ENCODE results near the gene GSTM2.
"Not testable (repeated sequence)": the region's sequence is repeated elsewhere in the genome, so short reads cannot be mapped to it uniquely, and the experiment has no call there.

The GSTM2 gene

GRCh38 chr1:109659145-109659544, 8.7 kb upstream of the GSTM2 start:
- ATAC-seq, result no peak
- no peak for TF ChIP-seq ZFP3 (CRISPR knock-in tag; IDR thresholded peaks at IDR 0.05)
- no peak for TF ChIP-seq ZNF70 (CRISPR knock-in tag; IDR thresholded peaks at IDR 0.05)
- no peak for TF ChIP-seq GLIS3 (CRISPR knock-in tag; IDR thresholded peaks at IDR 0.05)
- no peak for TF ChIP-seq ISL1 (CRISPR knock-in tag; IDR thresholded peaks at IDR 0.05)
- TF ChIP-seq, protein P1, sequence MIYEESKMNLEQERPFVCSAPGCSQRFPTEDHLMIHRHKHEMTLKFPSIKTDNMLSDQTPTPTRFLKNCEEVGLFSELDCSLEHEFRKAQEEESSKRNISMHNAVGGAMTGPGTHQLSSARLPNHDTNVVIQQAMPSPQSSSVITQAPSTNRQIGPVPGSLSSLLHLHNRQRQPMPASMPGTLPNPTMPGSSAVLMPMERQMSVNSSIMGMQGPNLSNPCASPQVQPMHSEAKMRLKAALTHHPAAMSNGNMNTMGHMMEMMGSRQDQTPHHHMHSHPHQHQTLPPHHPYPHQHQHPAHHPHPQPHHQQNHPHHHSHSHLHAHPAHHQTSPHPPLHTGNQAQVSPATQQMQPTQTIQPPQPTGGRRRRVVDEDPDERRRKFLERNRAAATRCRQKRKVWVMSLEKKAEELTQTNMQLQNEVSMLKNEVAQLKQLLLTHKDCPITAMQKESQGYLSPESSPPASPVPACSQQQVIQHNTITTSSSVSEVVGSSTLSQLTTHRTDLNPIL (CRISPR knock-in tag; IDR thresholded peaks at IDR 0.05; ENCODE audit: low read depth), result no peak
- no peak for TF ChIP-seq CSDC2 (CRISPR knock-in tag; IDR thresholded peaks at IDR 0.05)
- TF ChIP-seq, protein P2, sequence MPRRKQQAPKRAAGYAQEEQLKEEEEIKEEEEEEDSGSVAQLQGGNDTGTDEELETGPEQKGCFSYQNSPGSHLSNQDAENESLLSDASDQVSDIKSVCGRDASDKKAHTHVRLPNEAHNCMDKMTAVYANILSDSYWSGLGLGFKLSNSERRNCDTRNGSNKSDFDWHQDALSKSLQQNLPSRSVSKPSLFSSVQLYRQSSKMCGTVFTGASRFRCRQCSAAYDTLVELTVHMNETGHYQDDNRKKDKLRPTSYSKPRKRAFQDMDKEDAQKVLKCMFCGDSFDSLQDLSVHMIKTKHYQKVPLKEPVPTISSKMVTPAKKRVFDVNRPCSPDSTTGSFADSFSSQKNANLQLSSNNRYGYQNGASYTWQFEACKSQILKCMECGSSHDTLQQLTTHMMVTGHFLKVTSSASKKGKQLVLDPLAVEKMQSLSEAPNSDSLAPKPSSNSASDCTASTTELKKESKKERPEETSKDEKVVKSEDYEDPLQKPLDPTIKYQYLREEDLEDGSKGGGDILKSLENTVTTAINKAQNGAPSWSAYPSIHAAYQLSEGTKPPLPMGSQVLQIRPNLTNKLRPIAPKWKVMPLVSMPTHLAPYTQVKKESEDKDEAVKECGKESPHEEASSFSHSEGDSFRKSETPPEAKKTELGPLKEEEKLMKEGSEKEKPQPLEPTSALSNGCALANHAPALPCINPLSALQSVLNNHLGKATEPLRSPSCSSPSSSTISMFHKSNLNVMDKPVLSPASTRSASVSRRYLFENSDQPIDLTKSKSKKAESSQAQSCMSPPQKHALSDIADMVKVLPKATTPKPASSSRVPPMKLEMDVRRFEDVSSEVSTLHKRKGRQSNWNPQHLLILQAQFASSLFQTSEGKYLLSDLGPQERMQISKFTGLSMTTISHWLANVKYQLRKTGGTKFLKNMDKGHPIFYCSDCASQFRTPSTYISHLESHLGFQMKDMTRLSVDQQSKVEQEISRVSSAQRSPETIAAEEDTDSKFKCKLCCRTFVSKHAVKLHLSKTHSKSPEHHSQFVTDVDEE (CRISPR knock-in tag; IDR thresholded peaks at IDR 0.05), result no peak
- TF ChIP-seq, protein P3, sequence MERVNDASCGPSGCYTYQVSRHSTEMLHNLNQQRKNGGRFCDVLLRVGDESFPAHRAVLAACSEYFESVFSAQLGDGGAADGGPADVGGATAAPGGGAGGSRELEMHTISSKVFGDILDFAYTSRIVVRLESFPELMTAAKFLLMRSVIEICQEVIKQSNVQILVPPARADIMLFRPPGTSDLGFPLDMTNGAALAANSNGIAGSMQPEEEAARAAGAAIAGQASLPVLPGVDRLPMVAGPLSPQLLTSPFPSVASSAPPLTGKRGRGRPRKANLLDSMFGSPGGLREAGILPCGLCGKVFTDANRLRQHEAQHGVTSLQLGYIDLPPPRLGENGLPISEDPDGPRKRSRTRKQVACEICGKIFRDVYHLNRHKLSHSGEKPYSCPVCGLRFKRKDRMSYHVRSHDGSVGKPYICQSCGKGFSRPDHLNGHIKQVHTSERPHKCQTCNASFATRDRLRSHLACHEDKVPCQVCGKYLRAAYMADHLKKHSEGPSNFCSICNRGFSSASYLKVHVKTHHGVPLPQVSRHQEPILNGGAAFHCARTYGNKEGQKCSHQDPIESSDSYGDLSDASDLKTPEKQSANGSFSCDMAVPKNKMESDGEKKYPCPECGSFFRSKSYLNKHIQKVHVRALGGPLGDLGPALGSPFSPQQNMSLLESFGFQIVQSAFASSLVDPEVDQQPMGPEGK (CRISPR knock-in tag; IDR thresholded peaks at IDR 0.05; ENCODE audit: borderline replicate concordance), result no peak

DNA sequence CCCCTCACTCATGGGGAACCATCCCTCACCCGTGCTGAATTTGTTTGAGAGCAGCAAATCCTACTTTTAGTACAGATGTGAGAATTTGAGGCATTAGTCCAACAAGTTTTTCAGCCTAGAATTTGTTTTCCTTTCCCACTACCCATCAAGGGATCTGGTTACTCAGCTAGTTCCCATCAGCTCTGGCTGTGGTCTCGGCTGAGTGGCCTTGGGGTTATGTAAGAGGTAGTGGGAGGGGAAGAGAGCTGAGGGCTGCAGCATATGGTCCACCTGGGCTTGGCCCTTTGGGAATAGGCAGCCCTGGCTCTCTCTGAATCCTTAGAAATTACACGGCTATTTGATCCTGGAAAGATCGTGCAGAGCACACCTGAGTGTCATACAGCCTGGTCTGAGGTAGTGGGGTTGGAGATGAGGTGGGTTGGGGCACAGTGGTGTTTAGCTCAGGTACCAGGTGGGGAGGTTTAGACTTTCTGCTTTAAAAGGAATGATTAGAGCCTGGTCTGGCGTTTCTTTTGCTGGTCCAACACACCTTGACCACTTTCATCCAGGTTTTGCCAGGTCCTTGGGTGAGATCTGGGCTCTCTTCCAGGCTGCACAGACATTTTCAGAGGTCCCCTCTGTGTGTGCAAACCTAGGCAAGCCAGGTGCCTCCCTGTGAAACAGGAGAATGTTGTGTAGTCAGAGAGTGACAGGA, 7.7 kb upstream of the GSTM2 start:
- TF ChIP-seq, protein P4, sequence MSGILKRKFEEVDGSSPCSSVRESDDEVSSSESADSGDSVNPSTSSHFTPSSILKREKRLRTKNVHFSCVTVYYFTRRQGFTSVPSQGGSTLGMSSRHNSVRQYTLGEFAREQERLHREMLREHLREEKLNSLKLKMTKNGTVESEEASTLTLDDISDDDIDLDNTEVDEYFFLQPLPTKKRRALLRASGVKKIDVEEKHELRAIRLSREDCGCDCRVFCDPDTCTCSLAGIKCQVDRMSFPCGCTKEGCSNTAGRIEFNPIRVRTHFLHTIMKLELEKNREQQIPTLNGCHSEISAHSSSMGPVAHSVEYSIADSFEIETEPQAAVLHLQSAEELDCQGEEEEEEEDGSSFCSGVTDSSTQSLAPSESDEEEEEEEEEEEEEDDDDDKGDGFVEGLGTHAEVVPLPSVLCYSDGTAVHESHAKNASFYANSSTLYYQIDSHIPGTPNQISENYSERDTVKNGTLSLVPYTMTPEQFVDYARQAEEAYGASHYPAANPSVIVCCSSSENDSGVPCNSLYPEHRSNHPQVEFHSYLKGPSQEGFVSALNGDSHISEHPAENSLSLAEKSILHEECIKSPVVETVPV (CRISPR knock-in tag; IDR thresholded peaks at IDR 0.05), result no peak
- no peak for TF ChIP-seq SNAI2 (CRISPR knock-in tag; IDR thresholded peaks at IDR 0.05)
- TF ChIP-seq BACH2 (CRISPR knock-in tag; IDR thresholded peaks at IDR 0.05; ENCODE audit: borderline replicate concordance), result no peak
- TF ChIP-seq, protein P1 (CRISPR knock-in tag; IDR thresholded peaks at IDR 0.05; ENCODE audit: low read depth), result no peak
- TF ChIP-seq ISL1 (CRISPR knock-in tag; IDR thresholded peaks at IDR 0.05), result no peak
- no peak for TF ChIP-seq TOX (CRISPR knock-in tag; IDR thresholded peaks at IDR 0.05; ENCODE audit: borderline replicate concordance)
- TF ChIP-seq ZNF8 (CRISPR knock-in tag; IDR thresholded peaks at IDR 0.05), result no peak
- TF ChIP-seq OSR1 (CRISPR knock-in tag; IDR thresholded peaks at IDR 0.05), result no peak
- no peak for TF ChIP-seq TCF4 (CRISPR knock-in tag; IDR thresholded peaks at IDR 0.05; ENCODE audit: borderline replicate concordance)
- no peak for TF ChIP-seq ESRRG (CRISPR knock-in tag; IDR thresholded peaks at IDR 0.05)
- TF ChIP-seq CSDC2 (CRISPR knock-in tag; IDR thresholded peaks at IDR 0.05), result no peak
- TF ChIP-seq, protein P3 (CRISPR knock-in tag; IDR thresholded peaks at IDR 0.05; ENCODE audit: borderline replicate concordance), result no peak
- TF ChIP-seq RARB (CRISPR knock-in tag; IDR thresholded peaks at IDR 0.05), result no peak
- no peak for TF ChIP-seq ZNF565 (CRISPR knock-in tag; conservative IDR thresholded peaks at IDR 0.05; ENCODE audit: low read depth)
- TF ChIP-seq, protein P5, sequence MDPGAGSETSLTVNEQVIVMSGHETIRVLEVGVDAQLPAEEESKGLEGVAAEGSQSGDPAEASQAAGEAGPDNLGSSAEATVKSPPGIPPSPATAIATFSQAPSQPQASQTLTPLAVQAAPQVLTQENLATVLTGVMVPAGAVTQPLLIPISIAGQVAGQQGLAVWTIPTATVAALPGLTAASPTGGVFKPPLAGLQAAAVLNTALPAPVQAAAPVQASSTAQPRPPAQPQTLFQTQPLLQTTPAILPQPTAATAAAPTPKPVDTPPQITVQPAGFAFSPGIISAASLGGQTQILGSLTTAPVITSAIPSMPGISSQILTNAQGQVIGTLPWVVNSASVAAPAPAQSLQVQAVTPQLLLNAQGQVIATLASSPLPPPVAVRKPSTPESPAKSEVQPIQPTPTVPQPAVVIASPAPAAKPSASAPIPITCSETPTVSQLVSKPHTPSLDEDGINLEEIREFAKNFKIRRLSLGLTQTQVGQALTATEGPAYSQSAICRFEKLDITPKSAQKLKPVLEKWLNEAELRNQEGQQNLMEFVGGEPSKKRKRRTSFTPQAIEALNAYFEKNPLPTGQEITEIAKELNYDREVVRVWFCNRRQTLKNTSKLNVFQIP (CRISPR knock-in tag; IDR thresholded peaks at IDR 0.05; ENCODE audit: borderline replicate concordance, low read depth), result no peak
- no peak for ATAC-seq

- not testable (repeated sequence) for ATAC-seq
Measured at GRCh38 chr1:109660691-109661026, 7.2 kb upstream of the GSTM2 start.

Measured in SK-N-SH treated with all-trans-retinoic acid at 6 μM for 48 hours (cell line).